Caki2 (cell line): ENCODE measurements around the gene RAP1A. TPM values are rescaled to one million over a fixed set of nuclear protein-coding genes. Genes with fewer than 3 reads are reported as not detected.

Experiments
- DNase-seq: peaks from one replicate; pipeline ENCODE4 v3.0.0-alpha.2; 2015; ENCODE audit warnings: low read depth
- in situ Hi-C: cut with HindIII; loops from 2 replicates; pipeline ENCODE4 v1.10.0; 2016; ENCODE audit warnings: low sequenced_read_pairs, low pct_unique_long_range_greater_than_20kb, mixed read lengths
- total RNA-seq: library from RNA; depleted of rRNA; stranded (reverse); fragments of >200 nt; shearing (Covaris generic); gene quantifications from 2 replicates; pipeline ENCODE4 v1.2.3, GENCODE V29; 2014; ENCODE audit warnings: low replicate concordance

Gene RAP1A
- total RNA-seq, 1 experiment from 2014 or later, result 15.3 TPM

- in situ Hi-C loops, result no loop called here
- DNase-seq, result no peak
These were observed 72.3 kb downstream of the RAP1A start for GRCh38 chr1:111691886-111692285.

GRCh38 chr1:111695801-111696200, 76.2 kb downstream of the RAP1A start:
- no peak for DNase-seq
- in situ Hi-C loops, result no loop called here

- DNase-seq, result no peak
- in situ Hi-C loops, result no loop called here
These were observed 76.7 kb downstream of the RAP1A start for GRCh38 chr1:111696330-111696729.

- no peak for DNase-seq
- in situ Hi-C loops, result no loop called here
These were observed 79.7 kb downstream of the RAP1A start for GRCh38 chr1:111699268-111699667.

GRCh38 chr1:111702504-111703050, 83.0 kb downstream of the RAP1A start:
- in situ Hi-C loops, result no loop called here

GRCh38 chr1:111704240-111704639, 84.7 kb downstream of the RAP1A start:
- in situ Hi-C loops, result no loop called here

More at GRCh38 chr1:111702504-111703050, 83.0 kb downstream of the RAP1A start:
- DNase-seq, result no peak

GRCh38 chr1:111704776-111705175, 85.2 kb downstream of the RAP1A start:
- DNase-seq, result no peak
- in situ Hi-C loops, result no loop called here

More at GRCh38 chr1:111704240-111704639, 84.7 kb downstream of the RAP1A start:
- no peak for DNase-seq

GRCh38 chr1:111705841-111706240, 86.3 kb downstream of the RAP1A start:
- DNase-seq, result no peak
- in situ Hi-C loops, result no loop called here

GRCh38 chr1:111706921-111707320, 87.3 kb downstream of the RAP1A start:
- in situ Hi-C loops, result no loop called here
- DNase-seq, result no peak

- no peak for DNase-seq
- in situ Hi-C loops, result no loop called here
These were observed 88.3 kb downstream of the RAP1A start for GRCh38 chr1:111707906-111708305.

GRCh38 chr1:111709986-111710385, 90.4 kb downstream of the RAP1A start:
- in situ Hi-C loops, result no loop called here
- no peak for DNase-seq

GRCh38 chr1:111716333-111716732, 96.7 kb downstream of the RAP1A start:
- DNase-seq, result no peak
- in situ Hi-C loops, result no loop called here

GRCh38 chr1:111717450-111717849, 97.9 kb downstream of the RAP1A start:
- DNase-seq, result no peak
- in situ Hi-C loops, result no loop called here

- in situ Hi-C loops, result no loop called here
- no peak for DNase-seq
These were observed 99.5 kb downstream of the RAP1A start for GRCh38 chr1:111719135-111719534.

- in situ Hi-C loops, result no loop called here
- no peak for DNase-seq
These were observed 100.1 kb downstream of the RAP1A start for GRCh38 chr1:111719674-111720132.

GRCh38 chr1:111720274-111720976, 100.8 kb downstream of the RAP1A start:
- in situ Hi-C loops, result no loop called here
- no peak for DNase-seq

GRCh38 chr1:111720977-111721786, 101.6 kb downstream of the RAP1A start:
- in situ Hi-C loops, result no loop called here

GRCh38 chr1:111723091-111723806, 103.7 kb downstream of the RAP1A start:
- no peak for DNase-seq
- in situ Hi-C loops, result no loop called here

More at GRCh38 chr1:111720977-111721786, 101.6 kb downstream of the RAP1A start:
- DNase-seq, result no peak
